UCSD-AML1 (cell line): ENCODE data around the gene ZNF750.

Experiments
- DNase-seq: peaks from one replicate; lab custom pipeline; 2025; ENCODE audit not compliant: unreplicated experiment; lab: John Stamatoyannopoulos, UW

Gene ZNF750

DNA sequence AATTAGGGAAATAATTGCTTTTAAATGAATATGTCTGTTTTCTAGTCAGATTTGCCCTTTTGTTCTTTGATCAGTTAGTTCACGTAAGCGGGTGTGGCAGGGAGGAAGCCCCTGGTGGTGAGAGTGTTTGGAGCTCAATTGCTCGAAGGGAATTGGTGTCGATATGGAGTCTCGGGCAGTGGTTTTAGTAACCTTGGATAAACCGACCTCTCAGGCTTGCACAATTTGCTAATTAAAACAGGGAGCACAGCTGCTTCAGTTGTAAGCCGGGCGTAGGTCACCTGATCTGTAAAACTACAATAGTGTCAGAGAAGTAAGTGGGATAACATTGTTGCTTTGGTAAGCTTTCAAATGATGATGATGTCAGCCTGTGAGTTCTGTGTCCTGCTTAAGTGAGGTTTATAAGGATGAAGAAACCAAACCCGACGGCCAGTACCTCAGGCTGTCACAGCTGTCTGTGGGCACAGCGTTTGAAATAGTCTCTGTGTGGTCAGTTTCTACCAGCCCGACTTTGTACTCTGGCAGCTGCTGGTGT, 2.9 kb downstream of the ZNF750 start:
- no peak for DNase-seq

DNA sequence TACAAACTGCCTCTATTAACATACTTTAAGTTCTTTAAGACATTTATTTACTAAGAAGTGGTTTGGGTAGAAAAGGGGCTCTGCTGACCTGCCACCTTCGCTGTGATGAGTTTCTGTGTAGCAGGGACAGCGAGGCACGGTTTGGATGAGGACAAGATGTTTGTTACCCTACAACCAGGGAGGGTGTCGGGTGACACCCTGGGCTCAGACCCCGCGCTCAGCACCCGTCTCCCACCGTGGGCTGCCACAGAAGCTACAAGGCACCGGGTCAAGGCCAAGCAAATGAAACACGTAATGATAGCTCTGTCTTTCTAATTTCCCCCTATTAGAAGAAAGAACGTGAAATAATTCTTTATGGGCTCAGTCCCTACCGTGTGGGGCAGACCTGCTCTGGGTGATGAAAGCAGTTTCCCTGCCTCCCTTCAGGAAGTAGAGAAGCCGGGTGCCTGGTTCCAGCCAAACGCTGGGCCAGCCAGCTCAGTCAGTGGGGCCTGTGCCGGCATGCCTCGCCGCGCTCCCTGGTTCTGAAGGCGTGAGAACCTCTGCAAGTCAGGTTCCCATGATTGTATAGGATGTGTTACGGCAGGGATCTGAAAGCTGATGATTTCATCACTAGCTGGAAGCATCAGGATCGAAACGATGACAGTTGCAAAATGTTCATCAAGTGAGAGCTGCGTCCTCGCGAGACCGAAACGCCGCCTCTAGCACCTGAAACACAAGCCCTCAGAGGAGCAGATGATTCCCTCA, 3.9 kb downstream of the ZNF750 start:
- DNase-seq, result no peak

DNA sequence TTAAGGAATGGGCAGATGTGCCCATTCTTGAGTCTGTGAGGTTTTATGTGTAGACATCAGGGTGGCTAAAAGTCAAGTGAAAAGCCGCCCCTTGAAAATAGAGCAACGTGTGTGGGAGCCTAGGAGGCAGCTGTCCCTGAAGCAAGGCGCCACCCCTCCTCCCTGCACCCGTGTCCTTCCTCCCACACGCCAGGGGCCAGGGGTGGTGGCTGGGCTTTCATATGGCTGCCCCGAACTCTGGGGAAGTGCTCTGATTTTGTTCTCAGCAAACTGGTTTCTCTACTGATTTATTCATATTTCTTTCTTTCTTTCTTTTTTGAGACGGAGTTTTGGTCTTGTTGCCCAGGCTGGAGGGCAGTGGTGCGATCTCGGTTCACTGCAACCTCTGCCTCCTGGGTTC, 4.7 kb downstream of the ZNF750 start:
- DNase-seq, result no peak

DNA sequence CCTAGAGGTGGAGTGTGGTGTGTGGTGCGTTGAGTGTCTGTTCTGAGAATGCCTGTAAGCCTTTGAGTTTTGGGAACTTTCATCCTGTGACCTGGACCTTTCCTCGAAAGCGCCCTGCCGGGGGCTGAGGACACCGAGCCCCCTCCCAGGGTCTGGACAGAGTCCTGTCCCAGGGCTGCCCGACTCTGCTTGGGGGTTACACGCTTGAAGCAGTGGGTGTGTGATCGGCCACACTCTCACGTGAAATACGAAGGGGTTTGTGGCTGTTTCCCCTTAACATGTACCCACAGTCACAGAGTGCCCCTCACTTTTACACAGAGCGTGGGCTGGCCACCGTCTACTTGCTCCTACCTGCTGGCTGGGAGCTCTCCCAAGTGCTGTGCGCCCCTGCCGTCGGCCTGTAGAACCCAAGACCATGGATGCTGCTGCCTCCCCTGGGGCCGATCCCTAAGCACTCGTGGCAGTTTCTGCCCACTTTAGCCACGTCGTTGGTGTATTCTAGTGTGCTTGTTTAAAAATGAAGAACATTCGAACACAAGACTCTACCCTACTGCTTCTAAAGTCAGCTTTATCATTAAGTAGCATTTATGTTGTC, 6.8 kb downstream of the ZNF750 start:
- DNase-seq, result no peak

DNA sequence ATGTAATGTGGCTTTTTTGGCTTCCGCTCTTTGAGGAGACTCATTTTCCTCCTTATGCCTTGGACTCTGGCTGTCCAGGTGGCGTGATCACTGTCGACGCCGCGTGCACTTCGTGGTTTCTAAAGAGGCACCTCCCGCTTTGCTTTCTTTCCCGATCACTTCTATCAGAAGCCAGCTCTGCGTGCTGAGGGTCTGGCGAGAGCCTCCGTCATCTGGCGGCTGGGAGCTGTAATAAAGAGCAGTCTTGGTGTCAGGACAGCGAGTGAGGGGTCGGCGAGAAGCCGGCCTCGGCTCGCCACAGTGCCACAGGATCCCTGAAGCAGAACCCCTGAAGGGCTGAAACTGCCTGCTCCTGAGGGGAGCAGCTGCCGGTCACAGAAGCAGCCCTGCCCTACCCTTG, 7.4 kb downstream of the ZNF750 start:
- DNase-seq, result no peak

DNA sequence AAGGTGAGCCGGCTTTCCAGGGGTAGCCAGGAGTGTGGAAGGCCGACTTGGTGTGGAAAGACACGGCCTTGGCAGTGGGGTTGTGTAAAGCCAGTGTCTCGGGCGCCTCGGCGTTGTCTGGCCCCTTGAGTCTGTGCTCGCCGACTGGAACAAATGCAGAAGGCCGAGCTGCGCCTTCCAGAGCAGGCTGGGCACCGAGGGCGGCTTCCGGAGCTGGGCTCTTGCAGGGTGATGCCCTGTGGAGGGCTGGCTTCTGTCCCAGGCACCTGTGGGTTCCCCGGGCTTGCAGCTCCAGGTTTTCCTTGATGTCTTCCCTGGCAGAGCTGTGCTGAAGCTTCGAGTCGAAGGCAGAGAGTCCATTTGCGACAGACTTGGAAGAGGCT, 8.0 kb downstream of the ZNF750 start:
- DNase-seq, result no peak

DNA sequence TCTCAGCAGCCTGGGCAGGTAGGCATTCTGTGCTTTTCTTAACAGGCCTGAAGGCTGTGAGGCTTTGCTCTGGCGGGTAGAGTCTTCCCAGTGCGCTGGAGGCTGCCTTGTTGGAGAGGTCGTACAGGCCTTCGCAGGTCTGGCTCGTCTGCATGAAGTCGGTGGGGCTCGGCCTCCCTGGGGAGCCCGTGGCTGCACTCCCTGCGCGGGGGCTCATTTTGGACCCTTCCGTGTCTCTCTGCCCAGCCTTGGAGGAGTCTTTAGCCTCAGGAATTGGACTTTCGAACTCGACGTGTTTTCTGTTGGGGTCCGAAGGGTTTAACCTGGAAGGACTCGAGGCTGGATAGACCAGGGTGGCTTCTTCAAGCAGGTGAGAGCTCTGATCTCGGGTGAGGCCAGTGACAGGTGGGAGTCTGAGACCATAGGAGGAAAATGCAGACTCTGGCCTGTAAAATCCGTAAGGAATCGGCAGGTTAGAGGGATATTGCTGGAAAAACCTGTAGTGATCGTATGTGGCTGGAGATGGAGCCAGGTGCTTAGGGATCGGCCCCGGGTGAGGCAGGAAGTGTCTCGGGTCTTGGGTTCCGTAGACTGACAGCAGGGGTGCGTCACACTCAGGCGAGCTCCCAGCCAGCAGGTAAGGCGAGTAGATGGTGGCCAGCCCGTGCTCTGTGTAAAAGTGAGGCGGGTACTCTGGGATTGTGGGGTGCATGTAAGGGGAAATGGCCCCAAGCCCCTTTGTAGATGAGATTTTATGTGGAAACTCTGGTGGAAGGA, 8.6 kb downstream of the ZNF750 start:
- no peak for DNase-seq

DNA sequence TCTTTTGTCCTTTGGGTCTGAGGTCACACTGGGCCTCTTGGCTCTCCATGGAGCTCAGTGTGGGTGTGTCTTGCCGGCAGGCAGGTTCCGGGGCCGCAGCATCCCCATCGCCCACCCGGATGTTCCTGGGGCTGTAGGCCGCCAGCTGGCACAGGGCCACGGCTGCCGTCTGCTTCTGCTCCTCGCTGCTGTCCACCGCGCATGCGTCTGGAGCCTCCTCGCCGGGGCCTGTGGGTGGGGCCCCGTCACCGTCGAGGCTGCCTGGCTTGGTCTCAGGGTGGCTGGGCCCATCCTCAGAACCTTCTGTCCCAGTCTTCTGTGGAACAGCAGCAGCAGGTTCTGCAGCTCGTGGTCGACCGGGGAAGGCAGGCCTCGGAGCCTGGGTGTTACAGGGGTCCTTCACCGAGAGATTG, 9.6 kb downstream of the ZNF750 start:
- no peak for DNase-seq

DNA sequence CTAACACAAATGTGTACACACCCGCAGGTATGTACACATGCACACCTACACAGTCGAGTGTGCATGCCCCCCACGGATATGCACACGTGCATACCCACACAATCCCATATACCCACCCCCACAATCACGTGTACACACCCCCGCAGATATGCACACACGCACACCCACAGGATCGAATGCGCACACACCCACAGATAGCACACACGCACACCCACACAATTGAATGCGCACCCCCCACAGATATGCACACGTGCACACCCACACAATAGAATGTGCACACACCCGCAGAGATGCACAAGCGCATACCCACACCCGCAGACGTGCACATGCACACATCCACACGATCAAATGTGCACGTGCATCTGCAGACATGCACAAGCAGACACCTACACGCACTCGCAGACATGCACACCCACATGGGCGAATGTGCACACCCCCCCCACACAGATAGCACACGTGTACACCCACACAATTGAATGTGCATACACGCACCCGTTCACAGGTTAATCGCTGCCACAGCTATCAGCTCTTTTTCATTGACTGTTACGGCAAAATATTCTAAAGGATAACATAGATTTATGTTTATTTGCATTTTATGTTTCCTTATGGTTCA, 10.8 kb downstream of the ZNF750 start:
- DNase-seq, result no peak

DNA sequence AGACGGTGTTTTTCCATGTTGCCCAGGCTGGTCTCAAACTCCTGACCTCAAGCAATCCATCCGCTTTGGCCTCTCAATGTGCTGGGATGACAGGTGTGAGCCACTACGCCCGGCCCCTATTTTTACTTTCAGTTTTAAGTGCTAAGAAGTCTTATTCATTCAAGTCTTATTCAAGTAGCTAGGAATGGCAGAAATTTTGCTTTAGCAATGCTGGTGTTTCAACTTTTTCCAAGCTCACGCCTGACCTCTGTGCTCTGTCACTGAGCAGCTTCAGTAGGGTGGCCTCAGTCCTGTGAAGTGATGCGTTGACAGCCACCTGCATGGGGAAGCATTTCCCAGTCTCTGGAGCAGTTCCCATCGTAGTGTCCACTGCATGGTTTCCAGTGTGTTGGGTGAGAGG, 12.9 kb downstream of the ZNF750 start:
- no peak for DNase-seq

DNA sequence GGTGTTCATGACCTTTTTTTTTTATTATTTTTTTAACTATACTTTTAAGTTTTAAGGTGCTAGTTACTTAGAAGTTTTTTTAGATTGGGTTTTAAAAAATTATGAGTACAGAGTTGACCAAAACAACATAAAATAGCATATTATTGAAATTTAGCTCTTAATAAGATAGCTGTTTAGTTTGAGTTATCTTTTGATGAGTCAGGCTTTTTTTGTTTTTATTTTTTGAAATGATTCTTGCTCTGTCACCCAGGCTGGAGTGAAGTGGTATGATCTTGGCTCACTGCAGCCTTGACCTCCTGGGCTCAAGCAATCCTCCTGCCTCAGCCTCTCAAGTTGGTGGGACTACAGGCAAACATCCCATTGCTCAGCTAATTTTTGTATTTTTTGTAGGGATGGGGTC, 13.6 kb downstream of the ZNF750 start:
- DNase-seq, result no peak

DNA sequence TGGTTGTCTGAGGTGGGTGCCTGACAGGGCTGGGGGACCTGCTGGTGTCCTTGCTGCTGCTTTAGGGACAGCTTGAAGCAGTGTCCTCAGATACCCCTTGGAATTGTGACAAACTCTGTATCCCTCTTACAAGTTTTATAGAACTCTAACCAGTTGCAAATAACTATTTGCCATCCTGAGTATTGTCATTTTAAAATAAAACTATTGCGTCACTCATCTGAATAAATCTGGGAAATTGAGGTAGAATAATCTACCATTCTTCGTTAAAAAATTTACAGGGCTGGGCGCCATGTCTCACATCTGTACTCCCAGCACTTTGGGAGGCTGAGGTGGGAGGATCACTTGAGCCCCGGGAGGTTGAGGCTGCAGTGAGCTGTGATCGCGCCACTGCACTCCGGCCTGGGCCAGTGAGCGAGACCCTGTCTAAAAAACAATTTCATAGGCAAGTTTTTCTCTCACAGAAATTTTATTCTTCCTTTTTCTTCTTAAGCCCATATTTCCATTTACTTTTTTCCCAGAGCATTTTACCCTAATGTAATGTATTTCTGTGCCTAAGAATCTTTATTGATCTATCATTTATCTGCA, 14.2 kb downstream of the ZNF750 start:
- DNase-seq, result no peak

DNA sequence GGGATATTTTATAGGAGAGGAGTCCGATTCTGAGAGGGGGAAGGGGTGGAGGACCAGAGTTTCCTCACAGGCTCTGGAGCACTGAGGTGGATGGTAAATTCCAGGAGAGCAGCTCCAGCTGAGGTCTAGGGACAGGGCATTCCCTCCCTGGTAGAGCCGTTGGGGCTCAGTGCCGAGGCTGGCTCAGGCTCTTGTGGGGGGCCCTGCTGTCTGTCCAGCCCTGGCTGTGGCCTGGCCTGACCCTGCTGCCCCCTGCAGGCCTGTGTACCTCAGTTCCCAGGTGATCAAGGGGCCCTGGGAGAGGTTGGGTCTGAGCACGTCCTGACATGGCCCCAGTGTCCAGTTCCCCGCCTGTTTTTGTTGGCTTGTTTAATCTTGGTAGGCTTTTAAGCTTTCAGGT, 16.8 kb downstream of the ZNF750 start:
- no peak for DNase-seq

DNA sequence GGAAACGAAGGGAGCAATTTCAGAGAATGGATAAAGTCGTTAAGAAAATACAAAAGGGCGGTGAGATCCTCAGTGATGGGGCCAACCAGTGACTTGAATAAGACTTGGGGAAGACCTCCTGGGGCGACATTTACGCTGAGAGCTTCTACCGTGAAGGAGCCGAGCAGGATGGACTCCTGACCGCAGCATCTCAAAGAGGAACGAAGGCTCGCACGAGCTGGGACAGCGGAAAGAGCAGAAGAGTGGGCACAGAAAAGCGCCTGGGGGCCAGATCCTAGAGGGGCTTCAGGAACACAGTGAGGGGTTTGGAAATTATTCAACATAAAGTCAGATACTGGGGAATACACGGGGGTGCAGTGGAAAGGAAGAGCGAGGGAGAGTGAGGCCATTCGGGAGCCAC, 17.5 kb downstream of the ZNF750 start:
- DNase-seq, result no peak

DNA sequence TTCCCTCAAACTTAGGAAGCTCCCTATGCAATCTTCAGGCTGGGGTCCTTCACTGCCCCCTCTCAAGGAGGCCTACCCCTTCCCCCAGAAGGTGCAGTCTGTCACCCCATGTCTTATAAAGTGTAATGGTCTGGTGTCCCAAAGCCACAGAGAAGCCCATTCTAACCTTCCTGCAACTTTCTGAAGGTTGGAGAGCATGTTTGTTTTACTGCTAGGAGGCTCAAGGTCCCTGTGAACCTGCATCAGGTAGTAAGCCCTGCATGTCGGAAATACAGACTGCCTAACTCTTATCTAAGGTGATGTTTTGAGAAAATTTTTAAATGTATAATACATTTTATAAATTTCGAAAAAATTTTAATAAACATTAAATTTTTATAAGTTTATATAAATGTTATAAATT, 18.3 kb downstream of the ZNF750 start:
- DNase-seq, result no peak

DNA sequence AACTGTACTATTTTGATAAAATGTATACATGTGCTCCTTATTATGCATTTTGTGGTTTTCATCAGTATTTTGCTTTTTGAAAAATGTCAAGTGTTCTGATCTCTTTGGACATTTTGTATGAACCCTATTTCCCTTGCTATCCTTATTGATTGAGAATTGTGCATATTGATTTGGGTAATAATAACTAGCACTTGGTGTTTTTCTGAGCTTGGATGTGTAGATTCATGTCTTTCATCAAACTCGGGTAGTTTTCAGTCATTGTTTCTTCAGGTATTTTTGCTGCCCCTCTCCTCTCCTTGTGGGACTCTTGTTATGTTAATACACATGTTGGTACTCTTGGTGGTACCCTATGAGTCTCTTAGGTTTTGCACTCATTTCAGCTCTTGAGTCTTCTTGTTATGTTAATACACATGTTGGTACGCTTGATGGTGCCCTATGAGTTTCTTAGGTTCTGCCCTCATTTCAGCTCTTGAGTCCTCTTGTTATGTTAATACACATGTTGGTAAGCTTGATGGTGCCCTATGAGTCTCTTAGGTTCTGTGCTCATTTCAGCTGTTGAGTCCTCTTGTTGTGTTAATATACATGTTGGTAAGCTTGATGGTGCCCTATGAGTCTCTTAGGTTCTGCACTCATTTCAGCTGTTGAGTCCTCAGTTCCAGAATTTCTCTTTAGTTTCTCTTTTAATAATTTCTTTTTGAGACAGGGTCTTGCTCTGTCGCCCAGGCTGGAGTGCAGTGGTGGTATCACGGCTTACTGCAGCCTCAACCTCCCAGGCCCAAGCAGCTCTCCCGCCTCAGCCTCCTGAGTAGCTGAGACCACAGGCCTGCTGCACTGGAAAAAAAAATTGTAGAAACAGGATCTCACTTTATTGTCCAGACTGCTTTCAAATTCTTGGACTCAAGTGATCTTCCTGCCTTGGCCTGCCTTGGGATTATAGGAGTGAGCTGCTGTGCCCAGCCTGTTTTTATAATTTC, 19.3 kb downstream of the ZNF750 start:
- no peak for DNase-seq

DNA sequence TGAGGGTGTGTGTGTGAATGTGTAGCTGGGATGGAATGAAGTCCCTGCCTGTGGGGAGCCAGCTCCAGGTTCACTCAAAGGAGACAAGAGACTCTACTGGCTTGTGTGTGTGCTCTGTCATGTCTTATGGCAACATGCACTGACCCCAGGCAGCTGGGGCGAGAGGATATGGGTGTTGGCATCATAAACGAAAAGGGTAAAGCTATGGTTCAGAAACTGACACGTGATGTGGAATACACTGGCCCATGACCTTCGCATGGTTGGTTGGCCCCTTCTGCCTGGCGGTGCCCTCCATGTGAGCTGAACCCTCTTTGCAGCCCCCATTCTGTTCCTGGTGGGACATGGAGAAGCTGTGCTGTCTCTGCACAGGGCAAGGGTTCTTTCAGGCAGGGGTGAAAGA, 21.9 kb downstream of the ZNF750 start:
- no peak for DNase-seq

DNA sequence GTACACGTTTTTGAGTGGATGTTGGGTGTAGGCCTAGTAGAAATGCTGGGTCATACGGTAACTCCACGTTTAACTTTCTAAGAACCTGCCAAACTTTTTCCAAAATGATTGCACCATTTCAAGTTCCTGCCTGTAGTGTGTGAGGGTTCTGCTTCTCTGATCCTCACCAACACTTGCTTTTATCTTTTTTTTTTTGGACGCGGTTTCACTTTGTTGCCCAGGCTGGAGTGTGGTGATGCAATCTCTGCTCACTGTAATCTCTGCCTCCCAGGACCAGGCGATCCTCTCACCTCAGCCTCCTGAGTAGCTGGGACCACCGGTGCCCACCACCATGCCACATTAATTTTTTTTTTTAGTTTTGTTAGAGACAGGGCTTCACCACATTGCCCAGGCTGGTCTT, 23.5 kb downstream of the ZNF750 start:
- DNase-seq, result no peak

DNA sequence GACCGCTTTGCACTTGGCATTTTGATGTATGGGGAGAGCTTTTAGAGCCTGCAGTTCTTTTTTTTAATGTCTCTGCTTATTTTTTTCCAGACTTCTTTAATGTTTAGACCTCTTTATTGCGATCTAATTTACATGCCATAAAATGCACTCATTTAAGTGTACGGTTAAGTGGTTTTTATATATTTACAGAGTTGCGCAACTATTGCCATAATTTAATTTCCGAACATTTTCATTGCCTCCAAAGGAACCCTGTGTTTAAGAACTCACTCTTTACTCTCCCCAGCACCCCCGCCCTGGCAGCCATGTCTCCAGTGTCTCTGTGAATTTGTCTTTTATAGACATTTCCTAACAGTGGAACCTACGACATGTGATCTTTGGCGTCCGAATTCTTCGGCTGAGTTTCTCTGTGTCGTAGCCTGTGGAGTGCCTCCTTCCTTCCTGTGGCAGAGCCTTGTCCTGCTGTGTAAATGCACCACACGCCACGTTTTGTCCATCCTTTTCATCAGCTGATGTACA, 24.0 kb downstream of the ZNF750 start:
- DNase-seq, result no peak

DNA sequence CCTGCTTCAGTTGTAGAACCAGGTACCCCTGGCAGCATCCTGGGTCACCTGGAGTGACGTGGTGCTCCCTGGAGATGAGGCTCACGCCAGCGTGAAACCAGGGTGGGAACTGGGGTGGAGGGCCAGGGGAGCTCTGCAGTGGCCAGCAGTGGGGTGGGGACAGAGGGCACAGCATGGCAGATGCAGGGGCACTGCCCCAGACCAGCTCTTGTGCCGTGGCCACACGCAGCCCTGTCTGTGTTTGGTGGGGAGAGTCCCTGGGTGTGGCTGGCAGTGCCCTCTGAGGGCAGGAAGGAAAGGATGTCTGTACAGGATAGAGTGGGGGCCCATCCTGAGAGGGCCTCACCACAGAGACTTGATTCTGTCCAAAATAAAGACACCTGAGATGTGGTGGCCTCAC, 24.5 kb downstream of the ZNF750 start:
- DNase-seq, result no peak
